HG03064 (cell line): ENCODE results near the gene OGFR.

Experiments
- ATAC-seq: cut with Tn5 transposase; IDR thresholded peaks from one replicate; pipeline ENCODE4 v1.9.1; 2021; ENCODE audit warnings: low read depth; ENCODE audit not compliant: unreplicated experiment

OGFR gene

DNA sequence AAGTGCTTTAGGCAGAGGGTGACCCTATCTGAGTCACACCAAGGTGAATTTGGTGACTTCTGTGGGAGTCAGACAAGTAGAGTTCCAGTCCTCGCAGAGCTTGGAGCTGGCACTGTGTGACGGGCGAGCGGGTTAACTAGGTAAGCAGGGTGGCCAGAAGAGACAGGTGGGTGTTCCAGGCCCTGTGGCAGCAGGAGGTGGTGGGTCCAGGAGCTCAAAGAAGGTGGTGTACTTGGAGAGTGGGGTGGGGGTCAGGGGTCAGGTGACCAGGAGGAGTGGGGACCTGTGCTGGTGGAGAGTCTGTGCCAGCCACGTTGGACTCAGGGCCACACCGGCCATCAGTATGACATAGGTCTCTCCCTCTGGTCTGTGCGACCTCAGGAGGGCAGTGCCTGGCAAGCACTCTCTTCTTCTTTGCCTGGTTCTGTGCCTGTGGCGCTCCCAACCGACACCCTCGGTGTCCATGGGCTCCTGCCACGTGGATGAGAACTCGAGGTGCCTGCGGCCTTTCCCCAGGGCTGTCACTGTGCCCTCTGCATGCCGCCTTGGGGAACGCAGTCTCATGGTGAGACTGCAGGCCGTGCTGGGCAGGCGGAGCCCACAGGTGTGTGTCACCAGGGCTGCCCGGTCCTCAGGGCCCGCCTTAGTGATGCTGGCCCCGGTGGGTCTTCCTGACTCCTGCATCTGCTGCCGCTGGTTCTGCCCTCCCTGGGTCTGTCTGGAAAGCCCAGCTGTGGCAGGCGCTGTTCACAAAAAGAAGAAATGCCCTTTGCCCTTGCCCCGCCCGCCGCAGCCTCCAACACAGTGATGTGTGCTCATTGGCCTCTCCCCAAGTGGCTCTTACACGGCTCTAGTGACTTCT lies 6.7 kb upstream of the OGFR start:
- ATAC-seq: no peak

DNA sequence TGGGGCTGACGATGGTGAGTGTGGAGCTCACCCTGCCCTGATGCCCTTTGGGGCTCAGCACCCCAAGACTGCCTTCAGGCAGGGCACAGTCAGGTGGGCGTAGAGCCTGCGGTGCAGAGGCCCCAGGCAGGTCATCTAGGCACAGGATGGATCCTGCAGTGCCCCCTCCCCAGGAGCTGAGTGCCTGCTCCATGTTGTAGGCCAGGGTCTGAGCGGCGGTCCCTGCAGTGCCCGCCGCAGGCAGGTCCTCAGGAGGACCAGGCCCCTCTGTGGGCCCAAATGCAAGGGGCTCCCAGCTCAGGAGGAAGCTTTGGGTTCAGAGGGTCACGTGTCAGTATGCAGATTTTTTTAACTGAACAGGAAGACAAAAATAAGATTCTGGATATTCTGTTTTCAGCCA lies 5.6 kb upstream of the OGFR start:
- no peak for ATAC-seq

- no peak for ATAC-seq
Measured at GRCh38 chr20:62799459-62799858, 5.2 kb upstream of the OGFR start.

GRCh38 chr20:62799873-62800272 lies 4.8 kb upstream of the OGFR start:
- no peak for ATAC-seq

DNA sequence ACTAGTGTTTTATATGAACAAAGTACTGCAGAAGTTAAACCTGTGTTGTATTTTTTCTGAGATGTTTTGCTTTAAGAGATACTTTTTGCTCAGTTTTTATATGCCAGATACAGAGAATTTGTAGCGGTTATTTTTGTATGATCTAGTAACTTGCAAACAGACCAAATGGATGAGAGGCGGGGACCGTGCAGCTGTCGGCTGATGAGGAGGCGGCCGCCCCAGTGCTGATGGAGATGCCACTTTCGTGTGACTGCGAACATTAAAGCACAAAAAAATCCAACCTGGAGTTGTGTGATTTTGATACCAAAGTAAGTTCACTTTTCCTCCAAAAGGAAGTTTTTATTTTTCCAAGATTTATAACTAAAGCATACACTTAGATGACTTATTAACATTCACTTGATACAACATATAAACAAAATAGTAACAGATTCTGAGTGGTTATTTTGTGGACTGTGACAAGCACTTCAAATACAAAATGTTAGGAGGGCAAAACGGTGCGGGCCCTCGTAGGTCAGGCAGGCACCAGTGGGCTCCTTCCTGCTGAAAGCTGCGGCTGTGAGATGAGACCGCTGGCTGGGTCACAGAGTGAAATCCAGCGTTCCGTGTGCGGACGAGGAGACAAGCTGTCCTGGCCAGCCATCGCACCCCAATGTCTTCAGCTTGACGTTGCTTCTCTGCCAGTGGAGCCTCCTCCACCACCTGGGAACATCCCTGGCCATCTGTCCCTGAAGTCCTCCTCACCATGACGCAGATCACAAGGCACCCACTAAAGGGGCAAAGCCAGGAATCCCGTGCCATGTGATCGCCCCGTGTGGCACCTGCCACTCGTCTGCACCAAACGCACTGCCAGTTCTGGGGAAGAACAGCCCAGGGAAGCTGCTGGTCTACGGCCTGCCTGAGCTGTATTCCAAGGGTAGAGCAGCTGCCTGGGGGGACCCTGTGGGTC lies 4.0 kb upstream of the OGFR start:
- ATAC-seq: no peak

DNA sequence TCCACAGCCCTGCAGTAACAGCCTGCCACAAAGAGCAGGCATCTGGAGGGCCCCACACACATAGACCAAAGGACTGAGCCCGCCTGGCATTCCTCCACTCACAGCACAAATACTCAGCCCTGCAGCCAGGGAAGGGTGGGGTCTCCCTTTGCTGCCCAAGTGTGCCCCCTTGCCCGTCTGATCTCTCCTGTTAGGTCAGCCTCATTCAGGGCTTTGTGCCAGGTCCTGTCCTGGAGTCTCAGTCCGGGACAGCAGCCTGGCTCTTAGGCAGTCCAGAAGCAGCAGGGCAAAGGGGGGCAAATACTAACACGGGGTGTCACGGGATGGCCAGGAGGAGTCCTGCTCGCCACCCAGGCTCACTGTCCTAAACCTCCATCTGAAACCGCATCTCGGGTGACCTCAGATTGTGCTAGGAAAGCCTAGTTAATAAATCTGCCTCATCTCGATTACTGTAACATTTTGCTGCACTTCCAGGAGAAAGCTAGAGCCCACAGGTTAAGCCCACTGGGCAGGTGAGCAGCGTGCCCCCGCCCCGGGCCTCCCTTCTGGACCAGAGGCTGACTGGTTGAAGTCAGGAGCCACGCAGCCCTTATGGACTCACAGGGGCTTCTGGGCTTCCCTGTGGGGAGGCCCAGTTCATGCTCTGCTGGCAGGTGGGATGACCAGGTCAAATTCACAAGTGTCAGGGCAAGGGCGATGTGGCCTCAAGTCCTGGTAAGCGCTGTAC lies 3.2 kb upstream of the OGFR start:
- ATAC-seq: no peak

DNA sequence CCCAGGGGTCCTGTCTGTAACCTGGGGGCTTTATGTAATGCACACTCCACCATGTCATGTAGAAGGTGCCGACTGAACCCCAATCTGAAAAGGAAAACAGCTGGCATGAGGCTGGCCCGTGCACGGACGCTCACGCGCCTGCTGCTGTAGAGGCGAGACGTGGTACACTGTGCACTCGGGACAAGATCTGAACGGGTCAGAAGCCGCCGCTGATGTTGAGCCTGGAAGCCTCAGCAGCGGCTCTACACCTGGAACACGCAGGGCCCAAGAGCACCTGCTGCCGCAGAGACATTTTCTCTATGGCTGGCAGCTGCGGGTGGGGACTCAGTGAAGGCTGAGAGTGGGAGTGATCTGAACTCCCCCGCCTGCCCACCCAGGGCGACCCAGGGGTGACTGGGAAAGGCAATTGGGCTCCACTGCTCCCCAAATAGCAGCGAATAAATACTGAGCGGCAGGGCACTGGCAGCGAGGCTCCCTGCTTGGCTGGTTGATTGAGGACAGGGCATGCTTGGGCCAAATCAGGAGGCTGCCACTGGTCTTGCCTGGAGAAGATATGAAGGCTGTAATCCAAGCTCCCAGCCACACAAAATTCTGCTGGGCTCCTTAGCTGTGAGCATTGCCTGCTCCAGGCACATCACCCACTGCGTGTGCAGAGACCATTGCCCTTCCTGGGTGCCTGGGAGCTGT lies 2.5 kb upstream of the OGFR start:
- ATAC-seq: no peak

GRCh38 chr20:62804021-62804626 lies 511 bp upstream of the OGFR start:
- no peak for ATAC-seq

GRCh38 chr20:62805155-62805710 lies 598 bp downstream of the OGFR start:
- no peak for ATAC-seq

DNA sequence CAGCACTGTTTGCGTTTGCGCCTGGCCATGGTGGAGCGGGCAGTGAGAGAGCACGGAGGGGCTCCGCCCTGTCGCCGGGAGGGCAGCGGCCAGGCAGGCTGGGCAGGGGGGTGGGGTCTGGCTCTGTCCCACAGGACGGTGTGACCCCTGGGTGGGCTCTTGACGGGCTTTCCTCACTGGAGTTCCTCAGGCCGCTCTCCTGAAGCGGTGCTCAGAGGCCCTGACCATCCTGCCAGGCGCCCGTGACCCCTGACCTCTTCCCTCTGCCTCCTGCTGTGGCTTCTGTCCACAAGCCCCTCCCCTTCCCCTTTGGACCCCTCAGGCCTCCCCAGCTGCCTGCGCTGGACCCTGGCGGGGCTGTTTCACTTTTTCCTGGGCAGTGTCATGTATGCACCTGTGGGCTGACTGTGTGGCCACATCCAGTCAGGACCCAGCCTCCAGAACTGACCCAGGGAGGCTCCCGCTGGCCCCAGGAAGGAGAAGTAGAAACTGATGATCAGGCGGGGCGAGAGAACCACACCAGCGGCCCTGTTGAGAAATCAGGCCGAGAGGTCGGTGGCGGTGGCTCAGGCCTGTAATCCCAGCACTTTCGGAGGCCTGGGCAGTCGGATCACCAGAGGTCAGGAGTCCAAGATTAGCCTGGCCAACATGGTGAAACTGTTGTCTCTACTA lies 1.2 kb downstream of the OGFR start:
- ATAC-seq: no peak

- no peak for ATAC-seq
Measured at GRCh38 chr20:62806383-62807050, 1.9 kb downstream of the OGFR start.

GRCh38 chr20:62807444-62808210 lies 3.0 kb downstream of the OGFR start:
- no peak for ATAC-seq

DNA sequence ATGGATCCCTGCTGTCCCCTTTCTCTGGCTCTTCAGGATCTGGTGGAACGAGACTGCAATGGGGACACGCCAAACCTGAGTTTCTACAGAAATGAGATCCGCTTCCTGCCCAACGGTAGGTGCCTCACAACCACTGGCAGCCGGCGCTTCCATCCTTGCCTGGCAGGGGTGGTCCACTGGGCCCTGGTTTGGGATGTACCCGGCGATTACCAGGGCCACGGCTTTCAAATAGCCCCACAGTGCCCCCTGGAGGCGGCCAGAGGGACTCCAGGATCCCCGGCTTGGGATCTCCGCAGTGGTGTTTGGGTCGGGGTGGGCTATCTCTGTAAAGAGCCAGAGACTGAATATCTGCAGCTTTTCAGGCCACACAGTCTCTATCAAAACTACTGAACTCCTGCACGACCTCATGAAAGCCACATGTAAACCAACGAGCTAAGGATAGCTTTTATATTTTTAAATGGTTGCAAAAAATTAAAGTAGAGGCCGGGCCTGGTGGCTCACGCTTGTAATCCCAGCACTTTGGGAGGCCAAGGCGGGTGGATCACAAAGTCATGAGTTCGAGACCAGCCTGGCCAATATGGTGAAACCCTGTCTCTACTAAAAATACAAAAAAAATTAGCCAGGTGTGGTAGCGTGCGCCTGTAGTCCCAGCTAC lies 3.7 kb downstream of the OGFR start:
- no peak for ATAC-seq

- ATAC-seq: no peak
Measured at GRCh38 chr20:62809530-62810428, 5.1 kb downstream of the OGFR start.

DNA sequence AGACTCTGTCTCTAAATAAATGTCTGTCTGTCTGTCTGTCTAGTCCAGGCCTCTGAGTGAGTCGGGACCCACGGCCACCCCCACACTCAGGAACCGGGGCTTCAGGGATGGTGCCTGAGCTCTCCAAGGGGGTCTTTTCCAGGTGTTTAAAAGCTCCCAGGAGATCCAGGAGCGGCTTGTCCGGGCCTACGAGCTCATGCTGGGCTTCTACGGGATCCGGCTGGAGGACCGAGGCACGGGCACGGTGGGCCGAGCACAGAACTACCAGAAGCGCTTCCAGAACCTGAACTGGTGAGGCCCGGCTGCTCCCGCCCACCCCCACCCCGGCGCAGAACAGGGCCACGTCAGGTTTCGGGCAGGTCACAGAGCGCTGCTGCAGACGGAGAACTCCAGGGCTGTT lies 6.7 kb downstream of the OGFR start:
- no peak for ATAC-seq

DNA sequence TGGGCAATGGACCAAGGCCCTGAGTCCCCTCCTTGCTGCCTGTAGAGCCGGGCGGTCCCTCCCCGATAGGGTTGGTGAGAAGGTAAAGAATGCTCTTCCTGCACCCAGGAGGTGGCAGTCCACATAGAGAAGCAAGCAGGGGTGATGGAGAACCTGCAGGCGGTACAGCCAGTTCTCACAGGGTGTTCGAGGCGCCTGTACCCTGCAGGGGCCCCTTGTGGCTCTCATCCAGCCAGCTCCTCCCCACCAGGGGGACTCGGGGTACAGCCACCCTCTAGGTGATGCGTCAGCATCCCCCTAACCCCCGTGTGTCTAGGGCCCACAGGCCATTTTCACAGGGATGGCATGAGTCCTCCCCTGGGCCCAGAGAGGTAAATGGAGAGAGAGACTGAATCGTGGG lies 7.1 kb downstream of the OGFR start:
- no peak for ATAC-seq
